AG04449 (cell line): ENCODE data around the gene ASPG.

Source experiments
- CTCF ChIA-PET: fragments of 350-600 bp; formaldehyde crosslinking; extraction: SDS; loops from one replicate; lab custom pipeline; 2021; ENCODE audit warnings: antibody characterized with exemption; lab: Yijun Ruan, JAX
- POLR2A ChIA-PET: fragments of 400-600, 350-600 bp; formaldehyde crosslinking; extraction: SDS; loops from one replicate; lab custom pipeline; 2020; ENCODE audit warnings: antibody characterized with exemption, inconsistent platforms; lab: Yijun Ruan, JAX
- DNase-seq: peaks from one replicate; pipeline ENCODE4 v3.0.0-alpha.2; 2010; ENCODE audit warnings: low read depth, low spot score
- H3K4me3 ChIP-seq: 2 replicates; pipeline ENCODE4 v1.5.1; 2011; ENCODE audit warnings: low read depth, mild to moderate bottlenecking, control low read depth, low read length
- CTCF ChIP-seq: IDR thresholded peaks from one replicate; pipeline ENCODE4 v1.5.1; 2011; ENCODE audit warnings: mild to moderate bottlenecking, moderate library complexity, low read length, control low read depth, inconsistent platforms; ENCODE audit not compliant: insufficient read depth; ENCODE audit errors: missing control alignments

Gene ASPG

GRCh38 chr14:104098272-104099095 is 13.0 kb downstream of the ASPG start:
- ChIA-PET POLR2A (no interaction called here), CTCF (interaction anchor here (0.9 kb wide), 1 partner anchor 21 kb away, joined by 4 read pairs; no protein-coding TSS in a partner anchor)
- DNase-seq, result no peak
- no peak overlapping the region for H3K4me3 ChIP-seq
- TF ChIP-seq CTCF, result no peak

DNA sequence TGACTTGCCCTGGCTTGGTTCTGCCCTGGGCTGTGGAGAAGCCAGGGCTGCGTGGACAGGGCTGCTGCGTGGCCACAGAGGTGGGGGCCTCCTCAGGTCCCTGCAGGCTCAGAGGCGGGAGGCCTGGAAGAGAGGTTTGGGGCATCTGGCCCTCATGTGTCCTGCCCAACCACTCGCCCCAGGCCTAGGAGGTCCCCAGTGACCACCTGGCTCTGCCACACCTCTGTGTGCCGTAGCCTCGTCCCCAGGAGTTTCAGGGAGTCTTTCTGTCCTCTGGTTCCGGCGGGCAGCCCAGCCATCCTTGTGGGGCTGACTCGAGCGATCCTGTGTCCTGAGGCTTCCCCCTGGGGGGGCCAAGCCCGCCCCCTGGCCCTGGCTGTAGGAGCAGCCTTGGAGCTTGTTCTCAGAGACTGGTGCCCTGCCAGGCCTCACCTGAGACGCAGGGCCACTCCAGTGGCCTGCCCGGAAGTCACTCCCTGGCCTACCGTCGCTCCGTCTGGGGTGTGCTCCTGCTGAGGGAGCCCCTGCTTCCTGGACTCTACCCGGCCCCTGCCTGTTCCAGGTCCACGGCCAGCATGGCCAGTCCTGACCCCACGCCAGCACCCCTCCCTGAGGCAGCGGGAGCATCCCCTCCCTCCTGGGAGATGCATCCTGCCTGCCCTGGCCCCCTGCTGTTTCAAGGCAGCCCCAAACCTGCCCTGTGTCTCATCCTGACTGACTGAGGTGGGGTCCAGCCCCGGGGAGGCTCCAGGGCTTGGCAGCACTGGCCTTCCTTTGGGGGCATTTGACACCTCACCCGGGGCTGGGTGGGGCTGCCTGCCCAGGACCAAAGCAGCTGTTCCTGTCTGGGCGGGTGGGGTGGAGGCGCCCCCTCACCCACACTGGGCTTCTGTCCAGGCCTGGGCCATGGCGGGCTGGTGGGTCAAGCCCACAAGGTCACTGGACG is 13.9 kb downstream of the ASPG start:
- TF ChIP-seq CTCF, result no peak
- CTCF ChIA-PET, result interaction anchor here (0.9 kb wide), 1 partner anchor 22 kb away, joined by 4 read pairs; no protein-coding TSS in a partner anchor
- POLR2A ChIA-PET, result no interaction called here
- no peak overlapping the region for H3K4me3 ChIP-seq
- no peak for DNase-seq

- no peak for TF ChIP-seq CTCF
- CTCF ChIA-PET, result no interaction called here
- H3K4me3 ChIP-seq, result no peak overlapping the region
- POLR2A ChIA-PET, result no interaction called here
- no peak for DNase-seq
These were observed 14.9 kb downstream of the ASPG start for GRCh38 chr14:104100171-104101085.

DNA sequence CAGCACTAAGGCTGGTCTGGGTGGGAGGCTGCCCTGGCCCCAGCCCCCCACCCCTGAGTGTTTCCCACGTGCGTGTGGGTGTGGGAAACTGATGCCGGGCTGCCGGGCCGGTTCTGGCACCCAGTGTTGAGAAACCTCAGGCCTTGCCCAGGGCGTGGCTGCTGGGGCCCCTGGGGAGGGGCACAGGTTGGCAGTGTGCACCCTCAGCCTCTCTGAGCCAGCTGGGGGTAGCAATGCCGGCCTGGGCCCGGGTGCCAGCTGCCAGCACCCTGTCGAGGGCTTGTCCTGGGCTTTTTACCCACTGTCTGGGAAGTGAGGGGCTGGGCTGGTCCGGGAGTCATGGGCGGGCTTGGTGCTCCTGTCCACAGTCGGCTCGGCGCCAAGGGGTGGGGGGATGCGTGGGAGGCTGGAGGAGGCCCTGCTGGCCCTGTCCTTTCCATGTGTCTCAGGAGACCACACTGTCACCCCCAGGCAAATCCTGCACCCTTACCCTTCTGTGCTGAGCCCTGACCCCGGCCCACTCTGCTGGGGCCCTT is 15.7 kb downstream of the ASPG start:
- ChIA-PET POLR2A (interaction anchor here (0.7 kb wide), 1 partner anchor 346 kb away, joined by 3 read pairs; no protein-coding TSS in a partner anchor), CTCF (no interaction called here)
- DNase-seq, result no peak
- no peak overlapping the region for H3K4me3 ChIP-seq
- no peak for TF ChIP-seq CTCF

DNA sequence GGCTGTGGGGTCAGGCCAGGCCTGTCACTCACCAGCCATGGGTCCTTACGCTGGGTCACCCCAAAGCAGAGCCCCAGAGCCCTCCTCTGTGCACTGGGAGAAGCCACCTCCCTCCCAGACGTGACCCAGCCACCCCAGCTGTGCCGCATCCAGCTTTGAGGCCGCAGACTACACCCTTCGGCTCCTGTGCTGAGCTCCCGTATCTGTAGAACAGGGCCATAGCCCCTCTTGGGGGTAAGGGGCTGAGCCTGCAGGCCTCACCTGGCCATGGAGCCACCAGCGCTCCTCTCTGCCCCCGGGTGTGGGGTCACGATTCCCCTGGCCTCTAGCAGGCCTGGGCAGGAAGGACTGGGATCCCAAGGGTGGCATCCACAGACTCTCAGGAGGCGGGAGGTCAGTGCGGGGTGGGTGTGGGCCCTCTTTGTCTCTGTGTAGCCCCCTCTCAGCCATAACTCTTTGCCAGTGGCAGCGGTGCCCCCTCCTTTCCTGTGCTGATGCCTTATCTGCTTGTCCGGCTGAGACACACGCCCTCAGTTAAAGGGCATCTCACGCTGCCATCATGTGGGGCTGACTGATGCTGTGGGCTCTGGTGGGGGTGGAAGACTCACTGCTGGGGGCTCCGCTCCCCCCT is 16.3 kb downstream of the ASPG start:
- no peak overlapping the region for H3K4me3 ChIP-seq
- no peak for TF ChIP-seq CTCF
- ChIA-PET POLR2A (interaction anchor here (0.7 kb wide), 1 partner anchor 346 kb away, joined by 3 read pairs; no protein-coding TSS in a partner anchor), CTCF (no interaction called here)
- DNase-seq, result no peak
